Retinal pigment epithelial cell (primary cell): ENCODE data around the gene AFF3.

Source experiments
- DNase-seq: peaks from one replicate; pipeline ENCODE4 v3.0.0-alpha.2; 2010; ENCODE audit warnings: low read depth
- H3K4me3 ChIP-seq: 2 replicates; pipeline ENCODE4 v1.5.1; 2011; ENCODE audit warnings: mild to moderate bottlenecking, low read length, control low read depth, moderate library complexity
- CTCF ChIP-seq: conservative IDR thresholded peaks from 2 replicates; pipeline ENCODE4 v1.5.1; 2011; ENCODE audit warnings: low read depth, low read length, control low read depth, inconsistent platforms

The AFF3 gene

GRCh38 chr2:100142393-100142792 lies at the start of gene AFF3:
AFF3 (minus strand) TSS chr2:100142590; CDS start chr2:100104454, 38,136 bp downstream.
- no peak for TF ChIP-seq CTCF
- no peak within 1 kb of the TSS for H3K4me3 ChIP-seq
- DNase-seq: no peak

GRCh38 chr2:100189387-100189786 lies 47.0 kb upstream of the AFF3 start:
- no peak overlapping the region for H3K4me3 ChIP-seq
- no peak for TF ChIP-seq CTCF
- DNase-seq: no peak

GRCh38 chr2:100188326-100188725 lies 45.9 kb upstream of the AFF3 start:
- no peak for DNase-seq
- no peak overlapping the region for H3K4me3 ChIP-seq
- no peak for TF ChIP-seq CTCF

- DNase-seq: no peak
- H3K4me3 ChIP-seq: no peak overlapping the region
- TF ChIP-seq CTCF: no peak
Measured at GRCh38 chr2:100186126-100186525, 43.7 kb upstream of the AFF3 start.

GRCh38 chr2:100185516-100185915 lies 43.1 kb upstream of the AFF3 start:
- H3K4me3 ChIP-seq: no peak overlapping the region
- no peak for DNase-seq
- no peak for TF ChIP-seq CTCF

GRCh38 chr2:100185105-100185504 lies 42.7 kb upstream of the AFF3 start:
- DNase-seq: no peak
- no peak for TF ChIP-seq CTCF
- H3K4me3 ChIP-seq: no peak overlapping the region

GRCh38 chr2:100184055-100184737 lies 41.8 kb upstream of the AFF3 start:
- H3K4me3 ChIP-seq: no peak overlapping the region
- no peak for DNase-seq
- no peak for TF ChIP-seq CTCF
